Tibial artery (tissue), 4 donors: ENCODE data around the gene PTPRN.

Experiments used
- DNase-seq, 2 donors: peaks; one replicate each; pipeline ENCODE4 v3.0.0-alpha.2; 2019
- H3K27ac ChIP-seq, 2 donors: fragments of 200-600 bp; sonication (generic) in 1 of 2; 1 replicate in 1 of 2; 2 replicates in 1 of 2; pipeline ENCODE4 v1.5.1; 2018 to 2019; ENCODE audit warnings: mild to moderate bottlenecking in 1 of 2
- H3K27me3 ChIP-seq, 2 donors: fragments of 200-600 bp; sonication (generic) in 1 of 2; one replicate each; pipeline versions ENCODE4 v1.5.1 to v1.6.0; 2016 to 2019
- H3K36me3 ChIP-seq, 3 donors: fragments of 200-600 bp; sonication (generic) in 2 of 3; one replicate each; pipeline ENCODE4 v1.5.1; 2016 to 2019; ENCODE audit warnings: mild to moderate bottlenecking in 2 of 3
- H3K4me1 ChIP-seq, 4 donors: fragments of 200-600 bp; sonication (generic) in 2 of 4; 1 replicate in 3 of 4; 2 replicates in 1 of 4; pipeline ENCODE4 v1.5.1; 2016 to 2019
- H3K4me3 ChIP-seq, 2 donors: fragments of 200-600 bp; sonication (generic) in 1 of 2; 1 replicate in 1 of 2; 2 replicates in 1 of 2; pipeline ENCODE4 v1.5.1; 2018 to 2019; ENCODE audit warnings: mild to moderate bottlenecking in 2 of 2
- H3K9me3 ChIP-seq, 3 donors: fragments of 200-600 bp; sonication (generic) in 1 of 3; one replicate each; pipeline ENCODE4 v1.5.1; 2016 to 2019
- intact Hi-C: fragments of 100-400 bp; cut with DNase I; formaldehyde crosslinking; loops from one replicate; pipeline ENCODE4 v1.15.0; 2023; ENCODE audit warnings: low total_unique reads
- TF ChIP-seq, protein P1 (sequence below), 2 experiments: fragments of 200-600 bp in 1 of 2; fragments of 450-650 bp in 1 of 2; IDR thresholded peaks; one replicate each; pipeline ENCODE4 v1.5.1; 2017 to 2019; ENCODE audit warnings: antibody characterized with exemption in 2 of 2, mild to moderate bottlenecking in 1 of 2, moderate library complexity in 1 of 2

Gene PTPRN

DNA sequence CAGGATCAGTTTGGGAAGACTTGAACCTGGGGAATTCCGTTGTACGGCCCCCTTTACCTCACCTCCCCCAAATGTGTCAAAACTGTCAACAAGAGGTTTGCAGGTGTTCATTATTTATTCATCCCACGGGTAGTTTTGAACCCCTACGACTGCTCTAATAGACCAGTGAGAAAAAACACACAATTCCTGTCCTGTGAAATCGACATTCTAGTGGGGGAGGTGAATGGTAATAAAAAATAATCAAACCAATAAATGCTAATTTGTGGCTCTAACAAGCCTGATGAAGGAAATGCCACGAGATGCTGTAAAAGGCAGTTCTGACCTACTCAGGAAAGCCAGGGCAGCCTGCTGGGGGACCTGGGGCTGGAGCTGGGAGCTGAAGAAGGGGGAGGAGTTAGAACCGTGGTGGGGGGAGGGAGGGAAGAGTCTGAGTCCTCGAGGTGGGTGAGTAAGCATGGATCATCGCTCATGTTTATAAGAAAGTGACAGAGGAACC lies 30.5 kb downstream of the PTPRN start:
- no peak for DNase-seq
- H3K9me3 ChIP-seq = no peaks in the 10 kb centered on the region
- no peaks in the 10 kb centered on the region for H3K27me3 ChIP-seq
- peaks cover 28 to 33% (median 33%) of the 10 kb centered on the region in 3 donors for H3K36me3 ChIP-seq
- intact Hi-C loops = loop anchor here (2.0 kb wide), 1 partner anchor 16 kb away; no protein-coding TSS in a partner anchor
- peaks cover 0 to 52% (median 40%) of the 10 kb centered on the region in 4 donors for H3K4me1 ChIP-seq
- TF ChIP-seq, protein P1, sequence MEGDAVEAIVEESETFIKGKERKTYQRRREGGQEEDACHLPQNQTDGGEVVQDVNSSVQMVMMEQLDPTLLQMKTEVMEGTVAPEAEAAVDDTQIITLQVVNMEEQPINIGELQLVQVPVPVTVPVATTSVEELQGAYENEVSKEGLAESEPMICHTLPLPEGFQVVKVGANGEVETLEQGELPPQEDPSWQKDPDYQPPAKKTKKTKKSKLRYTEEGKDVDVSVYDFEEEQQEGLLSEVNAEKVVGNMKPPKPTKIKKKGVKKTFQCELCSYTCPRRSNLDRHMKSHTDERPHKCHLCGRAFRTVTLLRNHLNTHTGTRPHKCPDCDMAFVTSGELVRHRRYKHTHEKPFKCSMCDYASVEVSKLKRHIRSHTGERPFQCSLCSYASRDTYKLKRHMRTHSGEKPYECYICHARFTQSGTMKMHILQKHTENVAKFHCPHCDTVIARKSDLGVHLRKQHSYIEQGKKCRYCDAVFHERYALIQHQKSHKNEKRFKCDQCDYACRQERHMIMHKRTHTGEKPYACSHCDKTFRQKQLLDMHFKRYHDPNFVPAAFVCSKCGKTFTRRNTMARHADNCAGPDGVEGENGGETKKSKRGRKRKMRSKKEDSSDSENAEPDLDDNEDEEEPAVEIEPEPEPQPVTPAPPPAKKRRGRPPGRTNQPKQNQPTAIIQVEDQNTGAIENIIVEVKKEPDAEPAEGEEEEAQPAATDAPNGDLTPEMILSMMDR (IDR thresholded peaks at IDR 0.05) = no peak
- peak overlapping the region; percentile 98 to 99 for H3K27ac ChIP-seq
- peak overlapping the region; percentile 80 to 94 for H3K4me3 ChIP-seq

DNA sequence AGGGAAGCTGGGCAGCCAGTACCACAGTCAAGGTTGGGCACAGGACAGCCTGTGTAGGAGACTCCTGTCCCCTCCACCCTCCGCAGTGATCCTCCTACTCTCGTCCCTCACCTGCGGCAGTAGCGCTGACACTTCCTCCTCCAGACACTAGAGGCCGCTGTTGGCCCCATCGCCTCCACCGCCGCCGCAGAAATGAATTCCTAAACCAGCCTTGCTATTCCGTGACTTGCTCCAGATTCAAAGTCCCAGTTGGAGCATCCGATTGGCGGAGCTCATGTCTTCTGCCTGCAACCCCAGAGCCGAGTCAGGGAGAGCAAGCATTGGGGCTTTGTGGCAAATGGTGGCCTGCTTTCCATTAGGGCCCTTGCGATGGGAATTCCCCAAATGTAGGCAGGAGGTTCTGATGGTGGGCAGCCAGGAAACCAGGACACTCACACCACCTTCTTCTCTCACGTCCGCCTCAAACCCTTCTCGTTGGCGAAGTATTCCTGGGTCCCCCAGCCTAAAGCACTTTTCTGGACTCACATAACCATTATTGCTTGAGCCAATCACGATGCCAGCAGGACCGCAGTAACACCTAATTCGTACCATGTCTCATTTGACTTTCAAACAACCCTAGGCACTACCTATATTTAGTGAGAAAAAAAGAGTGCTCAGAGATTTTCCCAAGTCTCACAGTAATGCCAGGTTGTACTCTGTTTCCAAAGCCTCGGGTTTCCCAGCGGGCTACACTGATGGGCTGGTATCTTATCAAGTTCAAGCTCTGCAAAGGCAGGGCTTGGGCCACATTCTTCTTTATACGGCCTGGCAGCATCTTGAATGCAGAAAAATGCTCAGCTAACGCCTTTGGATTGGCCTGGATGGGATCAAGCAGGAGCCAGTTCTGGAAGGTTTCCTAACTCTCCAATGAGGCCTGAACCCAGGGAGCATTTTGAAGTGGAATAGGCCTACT lies 31.2 kb downstream of the PTPRN start:
- TF ChIP-seq, protein P1 (IDR thresholded peaks at IDR 0.05) = peak; percentile 94 to 99
- peak; percentile 69 to 89 for DNase-seq
- no peaks in the 10 kb centered on the region for H3K9me3 ChIP-seq
- intact Hi-C loops = loop anchor here (2.0 kb wide), 1 partner anchor 17 kb away; no protein-coding TSS in a partner anchor
- peak overlapping the region; percentile 98 to 99 for H3K27ac ChIP-seq
- peaks cover 0 to 53% (median 40%) of the 10 kb centered on the region in 4 donors for H3K4me1 ChIP-seq
- H3K36me3 ChIP-seq = peaks cover 21 to 26% (median 26%) of the 10 kb centered on the region in 3 donors
- no peaks in the 10 kb centered on the region for H3K27me3 ChIP-seq
- H3K4me3 ChIP-seq = no peak overlapping the region

DNA sequence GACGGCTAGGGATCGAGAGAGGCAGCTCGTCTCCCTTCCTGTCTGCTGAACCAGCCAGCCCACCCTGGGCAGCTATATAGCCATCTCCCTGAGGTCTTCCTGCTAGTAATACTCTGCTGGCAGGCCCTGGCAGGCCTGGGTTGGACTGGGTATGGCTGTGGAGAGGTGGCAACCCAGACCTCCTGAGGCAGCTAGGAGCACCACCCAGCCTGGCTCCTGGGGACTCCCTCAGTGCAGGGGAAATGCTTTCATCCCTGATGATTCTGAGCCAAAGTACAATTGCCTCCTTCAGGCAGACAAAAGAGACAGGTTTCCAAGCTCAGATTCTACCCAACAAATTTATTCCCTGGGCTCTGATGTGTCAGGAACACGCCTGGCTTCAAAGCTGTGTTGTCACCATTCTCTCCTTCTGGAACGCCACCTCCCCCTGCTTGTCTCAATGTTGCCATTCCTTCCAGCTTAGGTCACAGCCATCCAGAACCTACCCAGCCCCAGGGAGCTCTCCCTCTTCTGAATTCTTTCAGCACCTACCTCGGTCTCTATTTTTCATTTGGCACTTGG lies 34.8 kb downstream of the PTPRN start:
- intact Hi-C loops = no loop called here
- H3K4me1 ChIP-seq = peaks cover 0 to 32% (median 23%) of the 10 kb centered on the region in 4 donors
- TF ChIP-seq, protein P1 (IDR thresholded peaks at IDR 0.05) = no peak
- DNase-seq = peak in 1 of 2 donors; percentile 38
- H3K36me3 ChIP-seq = no peaks in the 10 kb centered on the region
- peak overlapping the region; percentile 90 for H3K27ac ChIP-seq
- no peaks in the 10 kb centered on the region for H3K9me3 ChIP-seq
- H3K27me3 ChIP-seq = no peaks in the 10 kb centered on the region
- no peak overlapping the region for H3K4me3 ChIP-seq

DNA sequence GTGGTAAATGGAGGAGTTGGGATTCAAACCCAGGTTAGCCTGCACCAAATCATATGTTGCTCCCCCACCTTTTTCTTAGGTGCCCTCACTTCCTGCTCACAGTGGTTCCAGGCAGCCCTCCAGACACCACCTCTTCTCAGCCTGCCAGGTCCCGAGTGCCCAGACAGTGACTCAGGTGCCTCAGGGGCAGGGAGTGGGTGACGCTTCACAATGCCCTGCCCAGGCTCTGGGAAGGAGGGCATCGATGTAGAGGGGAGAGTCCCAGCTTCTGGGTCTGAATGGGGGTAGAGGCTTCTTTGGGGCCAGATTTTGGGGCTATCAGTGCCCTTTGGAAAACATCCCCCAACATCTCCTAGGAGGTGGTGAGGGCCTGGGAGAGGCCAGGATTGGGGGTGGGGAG lies 35.3 kb downstream of the PTPRN start:
- no peak for DNase-seq
- intact Hi-C loops = no loop called here
- peak overlapping the region; percentile 90 for H3K27ac ChIP-seq

DNA sequence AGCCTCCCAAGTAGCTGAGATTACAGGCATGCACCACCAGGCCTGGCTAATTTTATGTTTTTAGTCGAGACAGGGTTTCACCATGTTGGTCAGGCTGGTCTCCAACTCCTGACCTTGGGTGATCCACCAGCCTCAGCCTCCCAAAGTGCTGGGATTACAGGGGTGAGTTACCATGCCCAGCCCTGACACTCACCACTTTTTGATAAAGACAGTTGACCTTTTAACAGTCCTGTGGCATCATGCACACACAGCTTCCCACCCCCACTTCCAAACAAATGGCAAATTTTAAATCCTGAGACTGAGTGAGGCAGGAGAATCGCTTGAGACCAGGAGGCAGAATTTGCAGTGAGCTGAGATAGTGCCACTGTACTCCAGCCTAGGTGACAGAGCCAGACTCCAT lies 36.2 kb downstream of the PTPRN start:
- Histone ChIP-seq H3K4me1 (peaks cover 0 to 23% (median 14%) of the 10 kb centered on the region in 4 donors), H3K36me3 (no peaks in the 10 kb centered on the region), H3K27me3 (no peaks in the 10 kb centered on the region), H3K4me3 (no peak overlapping the region), H3K9me3 (no peaks in the 10 kb centered on the region), H3K27ac (no peak overlapping the region)
- TF ChIP-seq, protein P1 (IDR thresholded peaks at IDR 0.05) = no peak
- intact Hi-C loops = no loop called here
- DNase-seq = no peak

More for the DNA sequence above, 35.3 kb downstream of the PTPRN start:
- Histone ChIP-seq H3K4me3 (no peak overlapping the region), H3K27me3 (no peaks in the 10 kb centered on the region), H3K4me1 (peaks cover 0 to 32% (median 23%) of the 10 kb centered on the region in 4 donors), H3K36me3 (no peaks in the 10 kb centered on the region), H3K9me3 (no peaks in the 10 kb centered on the region)
- TF ChIP-seq, protein P1 (IDR thresholded peaks at IDR 0.05) = no peak
